Osteoblast (primary cell): ENCODE measurements around the gene EED. TPM values are rescaled to one million over a fixed set of nuclear protein-coding genes. Genes with fewer than 3 reads are reported as not detected.

Experiments used
- DNase-seq: peaks from one replicate; pipeline ENCODE4 v3.0.0; 2011; ENCODE audit warnings: low spot score, mixed read lengths; ENCODE audit not compliant: insufficient read length; ENCODE audit errors: missing footprints
- H2AFZ ChIP-seq: 2 replicates; pipeline ENCODE4 v1.6.0; 2011; ENCODE audit warnings: mild to moderate bottlenecking, low read length
- H3K27ac ChIP-seq: 2 replicates; pipeline ENCODE4 v1.5.1; 2011; ENCODE audit warnings: mild to moderate bottlenecking, low read depth, low read length, moderate library complexity
- H3K27me3 ChIP-seq: 2 replicates; pipeline ENCODE4 v1.6.0; 2012; ENCODE audit warnings: mild to moderate bottlenecking, control low read depth, inconsistent platforms, low read length, moderate library complexity; ENCODE audit not compliant: insufficient read depth
- H3K36me3 ChIP-seq: 2 replicates; pipeline ENCODE4 v1.5.1; 2011; ENCODE audit warnings: mild to moderate bottlenecking, low read length, control low read depth, moderate library complexity; ENCODE audit not compliant: insufficient read depth
- H3K4me1 ChIP-seq: 2 replicates; pipeline ENCODE4 v1.5.1; 2011; ENCODE audit warnings: mild to moderate bottlenecking, low read length, control low read depth, moderate library complexity; ENCODE audit not compliant: insufficient read depth
- H3K4me2 ChIP-seq: 2 replicates; pipeline ENCODE4 v1.6.0; 2011; ENCODE audit warnings: mild to moderate bottlenecking, low read length; ENCODE audit not compliant: insufficient read depth
- H3K4me3 ChIP-seq: fragments of 200-600 bp; sonication (generic); 3 replicates; pipeline ENCODE4 v1.5.1; 2012; ENCODE audit warnings: mild to moderate bottlenecking, low read length, inconsistent platforms; ENCODE audit not compliant: insufficient read depth
- H3K79me2 ChIP-seq: 2 replicates; pipeline ENCODE4 v1.6.0; 2012; ENCODE audit warnings: mild to moderate bottlenecking, low read length, control low read depth, inconsistent platforms; ENCODE audit not compliant: insufficient read depth
- H3K9me3 ChIP-seq: 2 replicates; pipeline ENCODE4 v1.5.1; 2011; ENCODE audit warnings: low read depth, low read length, control low read depth
- H4K20me1 ChIP-seq: 2 replicates; pipeline ENCODE4 v1.6.0; 2012; ENCODE audit warnings: mild to moderate bottlenecking, low read length, control low read depth; ENCODE audit not compliant: insufficient read depth
- CTCF ChIP-seq: IDR thresholded peaks from 2 replicates; pipeline ENCODE4 v1.5.1; 2011; ENCODE audit warnings: mild to moderate bottlenecking, low read depth, low read length, moderate library complexity; ENCODE audit errors: extremely low read depth
- total RNA-seq: library from RNA; depleted of rRNA; stranded (reverse); fragments of >200 nt; gene quantifications from 2 replicates; pipeline ENCODE4 v1.2.3, GENCODE V29; 2012

EED gene, protein sequence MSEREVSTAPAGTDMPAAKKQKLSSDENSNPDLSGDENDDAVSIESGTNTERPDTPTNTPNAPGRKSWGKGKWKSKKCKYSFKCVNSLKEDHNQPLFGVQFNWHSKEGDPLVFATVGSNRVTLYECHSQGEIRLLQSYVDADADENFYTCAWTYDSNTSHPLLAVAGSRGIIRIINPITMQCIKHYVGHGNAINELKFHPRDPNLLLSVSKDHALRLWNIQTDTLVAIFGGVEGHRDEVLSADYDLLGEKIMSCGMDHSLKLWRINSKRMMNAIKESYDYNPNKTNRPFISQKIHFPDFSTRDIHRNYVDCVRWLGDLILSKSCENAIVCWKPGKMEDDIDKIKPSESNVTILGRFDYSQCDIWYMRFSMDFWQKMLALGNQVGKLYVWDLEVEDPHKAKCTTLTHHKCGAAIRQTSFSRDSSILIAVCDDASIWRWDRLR
- total RNA-seq = 12.3 and 17.7 TPM in 2 replicates

DNA sequence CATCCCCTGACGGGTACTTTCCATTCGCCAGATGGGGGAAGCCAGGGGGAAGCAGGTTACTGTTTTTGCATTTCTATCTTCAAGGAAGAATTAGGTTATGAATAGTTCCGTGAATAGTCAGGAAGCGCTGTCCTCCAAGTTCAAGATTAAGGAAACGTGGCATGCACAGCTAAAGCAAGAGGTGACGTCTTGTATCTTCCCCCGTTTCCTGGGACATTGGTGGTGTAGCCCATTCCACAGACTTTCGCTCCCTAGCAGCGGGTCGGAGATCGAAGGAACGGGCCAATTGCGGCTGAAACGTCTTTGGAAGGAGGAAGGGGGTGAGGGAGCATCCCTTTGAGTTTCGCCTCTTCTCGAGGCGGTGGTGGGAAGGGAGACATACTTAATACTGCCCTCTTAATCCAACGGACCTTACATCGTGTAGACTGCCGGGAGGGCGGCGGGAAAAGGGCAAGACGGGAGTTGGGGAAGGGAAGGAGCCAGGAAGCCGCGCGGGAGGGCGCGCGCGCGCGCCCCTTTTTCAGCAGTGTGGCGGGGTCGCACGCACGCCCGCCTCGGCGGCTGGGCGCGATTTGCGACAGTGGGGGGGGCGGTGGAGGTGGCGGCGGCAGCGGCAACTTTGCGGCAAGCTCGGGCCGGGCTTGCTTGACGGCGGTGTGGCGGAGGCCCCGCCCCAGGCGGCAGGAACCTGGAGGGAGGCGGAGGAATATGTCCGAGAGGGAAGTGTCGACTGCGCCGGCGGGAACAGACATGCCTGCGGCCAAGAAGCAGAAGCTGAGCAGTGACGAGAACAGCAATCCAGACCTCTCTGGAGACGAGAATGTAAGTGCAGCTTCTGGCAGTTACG, at the start of gene EED:
Gene EED (plus strand): TSS at position 232 of the 847 bp plus-strand sequence. CDS start 477 bp downstream, at position 709.
- Histone ChIP-seq H3K9me3 (no peaks in the 10 kb centered on the region), H3K4me3 (peak within 1 kb of the TSS; percentile 79), H4K20me1 (peaks cover 15% of the 10 kb centered on the region), H3K27me3 (peaks cover 10% of the 10 kb centered on the region), H3K79me2 (peaks cover 47% of the 10 kb centered on the region), H2AFZ (peak within 1 kb of the TSS; percentile 94), H3K27ac (peak within 1 kb of the TSS; percentile 93), H3K4me2 (peak within 1 kb of the TSS; percentile 93), H3K4me1 (peaks cover 4% of the 10 kb centered on the region), H3K36me3 (no peaks in the 10 kb centered on the region)
- no peak for TF ChIP-seq CTCF
- peak; percentile 96 for DNase-seq

DNA sequence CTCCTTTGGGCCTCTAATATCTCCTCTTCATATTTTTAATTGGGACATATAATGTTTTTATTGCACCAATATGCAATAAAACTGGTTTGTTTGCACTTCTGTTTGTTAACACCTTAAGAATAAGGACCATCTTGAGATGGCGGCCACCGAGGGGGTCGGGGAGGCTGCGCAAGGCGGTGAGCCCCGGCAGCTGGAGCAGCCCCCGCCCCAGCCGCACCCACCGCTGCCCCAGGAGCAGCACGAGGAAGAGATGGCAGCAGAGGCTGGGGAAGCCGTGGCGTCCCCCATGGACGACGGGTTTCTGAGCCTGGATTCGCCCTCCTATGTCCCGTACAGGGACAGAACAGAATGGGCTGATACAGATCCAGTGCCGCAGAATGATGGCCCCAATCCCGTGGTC, 49.6 kb upstream of the EED start:
- no peak for TF ChIP-seq CTCF
- H3K27ac ChIP-seq = no peak overlapping the region

GRCh38 chr11:86196085-86196696, 48.4 kb upstream of the EED start:
- Histone ChIP-seq H3K27me3 (no peaks in the 10 kb centered on the region), H2AFZ (no peak overlapping the region), H3K36me3 (no peaks in the 10 kb centered on the region), H3K4me1 (peaks cover 12% of the 10 kb centered on the region), H4K20me1 (no peaks in the 10 kb centered on the region), H3K4me2 (no peak overlapping the region), H3K9me3 (no peaks in the 10 kb centered on the region), H3K79me2 (no peaks in the 10 kb centered on the region), H3K27ac (no peak overlapping the region), H3K4me3 (no peak overlapping the region)
- no peak for TF ChIP-seq CTCF
- no peak for DNase-seq

More for the DNA sequence above, 49.6 kb upstream of the EED start:
- Histone ChIP-seq H2AFZ (no peak overlapping the region), H3K9me3 (no peaks in the 10 kb centered on the region), H3K4me1 (peaks cover 12% of the 10 kb centered on the region), H3K79me2 (no peaks in the 10 kb centered on the region), H4K20me1 (no peaks in the 10 kb centered on the region), H3K36me3 (no peaks in the 10 kb centered on the region), H3K27me3 (no peaks in the 10 kb centered on the region), H3K4me2 (no peak overlapping the region), H3K4me3 (no peak overlapping the region)
- no peak for DNase-seq
